Glutamatergic neuron (in vitro differentiated cells): Measurements from ENCODE around the gene CENPF. TPM values are rescaled to one million over a fixed set of nuclear protein-coding genes. Genes with fewer than 3 reads are reported as not detected.

ENCODE experiments used
- DNase-seq: peaks from one replicate; pipeline ENCODE4 v3.0.0; 2022
- H3K27ac Mint-ChIP-seq: one replicate; pipeline ENCODE4 v1.8.0; 2020; ENCODE audit warnings: mild to moderate bottlenecking, mixed read lengths, inconsistent platforms; ENCODE audit not compliant: unreplicated experiment
- H3K27me3 Mint-ChIP-seq: one replicate; pipeline ENCODE4 v1.8.0; 2020; ENCODE audit warnings: mild to moderate bottlenecking, moderate library complexity, mixed read lengths, inconsistent platforms; ENCODE audit not compliant: unreplicated experiment
- H3K36me3 Mint-ChIP-seq: one replicate; pipeline ENCODE4 v1.8.0; 2020; ENCODE audit warnings: mild to moderate bottlenecking, mixed read lengths, inconsistent platforms; ENCODE audit not compliant: unreplicated experiment
- H3K4me1 Mint-ChIP-seq: one replicate; pipeline ENCODE4 v1.8.0; 2020; ENCODE audit warnings: mild to moderate bottlenecking, low read depth, mixed read lengths, inconsistent platforms; ENCODE audit not compliant: unreplicated experiment
- H3K4me3 Mint-ChIP-seq: one replicate; pipeline ENCODE4 v1.8.0; 2020; ENCODE audit warnings: mild to moderate bottlenecking, mixed read lengths, inconsistent platforms; ENCODE audit not compliant: unreplicated experiment
- H3K9me3 Mint-ChIP-seq: one replicate; pipeline ENCODE4 v1.8.0; 2020; ENCODE audit warnings: mild to moderate bottlenecking, moderate library complexity, mixed read lengths, inconsistent platforms; ENCODE audit not compliant: unreplicated experiment
- CTCF ChIP-seq: fragments of 200-600 bp; sonication (generic); IDR thresholded peaks from one replicate; pipeline ENCODE4 v1.5.0; 2021; ENCODE audit not compliant: partially characterized antibody, unreplicated experiment
- total RNA-seq: library from RNA; stranded (reverse); fragmentation: NEBNext Ultra II Directional; extraction: Animal tissue kit (Norgen Biotek cat#: 25700); gene quantifications from one replicate; pipeline ENCODE4 v1.2.1, GENCODE V29; 2021; ENCODE audit not compliant: unreplicated experiment

CENPF gene
- total RNA-seq, 1 donor from 2014 or later: 29.3 TPM

- Mint-ChIP-seq H3K4me1 (peaks cover 32% of the 10 kb centered on the region), H3K9me3 (no peaks in the 10 kb centered on the region), H3K27me3 (no peaks in the 10 kb centered on the region), H3K27ac (no peak overlapping the region), H3K36me3 (no peaks in the 10 kb centered on the region), H3K4me3 (no peak overlapping the region)
- no peak for TF ChIP-seq CTCF
- DNase-seq: no peak
These were observed 35.4 kb downstream of the CENPF start for GRCh38 chr1:214638459-214638807.

- Mint-ChIP-seq H3K9me3 (no peaks in the 10 kb centered on the region), H3K36me3 (no peaks in the 10 kb centered on the region), H3K4me1 (peaks cover 29% of the 10 kb centered on the region), H3K27me3 (no peaks in the 10 kb centered on the region), H3K4me3 (no peak overlapping the region), H3K27ac (no peak overlapping the region)
- no peak for DNase-seq
- TF ChIP-seq CTCF: no peak
These were observed 36.0 kb downstream of the CENPF start for GRCh38 chr1:214638997-214639396.

- no peak overlapping the region for H3K27ac Mint-ChIP-seq
- no peaks in the 10 kb centered on the region for H3K9me3 Mint-ChIP-seq
- peaks cover 4% of the 10 kb centered on the region for H3K36me3 Mint-ChIP-seq
- peaks cover 2% of the 10 kb centered on the region for H3K27me3 Mint-ChIP-seq
- TF ChIP-seq CTCF: no peak
- no peak for DNase-seq
- no peak overlapping the region for H3K4me3 Mint-ChIP-seq
- peaks cover 16% of the 10 kb centered on the region for H3K4me1 Mint-ChIP-seq
These were observed 37.6 kb downstream of the CENPF start for GRCh38 chr1:214640431-214641213.

GRCh38 chr1:214641214-214641895, 38.4 kb downstream of the CENPF start:
- H3K9me3 Mint-ChIP-seq: no peaks in the 10 kb centered on the region
- no peak for TF ChIP-seq CTCF
- peaks cover 2% of the 10 kb centered on the region for H3K27me3 Mint-ChIP-seq
- H3K4me1 Mint-ChIP-seq: peaks cover 10% of the 10 kb centered on the region
- peaks cover 4% of the 10 kb centered on the region for H3K36me3 Mint-ChIP-seq
- H3K27ac Mint-ChIP-seq: no peak overlapping the region
- no peak for DNase-seq
- H3K4me3 Mint-ChIP-seq: no peak overlapping the region

- Mint-ChIP-seq H3K4me1 (no peaks in the 10 kb centered on the region), H3K9me3 (no peaks in the 10 kb centered on the region), H3K27ac (no peak overlapping the region), H3K36me3 (peaks cover 4% of the 10 kb centered on the region), H3K4me3 (no peak overlapping the region), H3K27me3 (peaks cover 2% of the 10 kb centered on the region)
- TF ChIP-seq CTCF: no peak
- no peak for DNase-seq
These were observed 40.0 kb downstream of the CENPF start for GRCh38 chr1:214643030-214643429.
